Trophoblast cell (in vitro differentiated cells and primary cell): Measurements from ENCODE around the gene PPM1G.

ENCODE experiments used
- DNase-seq, 2 donors: peaks; one replicate each; pipeline ENCODE4 v3.0.0-alpha.2; 2016
- H2AFZ ChIP-seq: 2 replicates; pipeline ENCODE4 v1.6.1; 2013; ENCODE audit warnings: low read length, moderate library complexity, mild to moderate bottlenecking; ENCODE audit not compliant: insufficient read depth, poor library complexity
- H2AK5ac ChIP-seq: 2 replicates; pipeline ENCODE4 v1.6.1; 2013; ENCODE audit warnings: mild to moderate bottlenecking, low read length
- H2BK120ac ChIP-seq: 2 replicates; pipeline ENCODE4 v1.6.1; 2013; ENCODE audit warnings: low read length, mild to moderate bottlenecking, moderate library complexity; ENCODE audit not compliant: insufficient read depth, poor library complexity
- H2BK12ac ChIP-seq: 2 replicates; pipeline ENCODE4 v1.6.1; 2013; ENCODE audit warnings: mild to moderate bottlenecking, low read length, moderate library complexity
- H2BK5ac ChIP-seq: 2 replicates; pipeline ENCODE4 v1.6.1; 2013; ENCODE audit warnings: low read length, low read depth, moderate library complexity, mild to moderate bottlenecking; ENCODE audit not compliant: poor library complexity
- H3K14ac ChIP-seq: 2 replicates; pipeline ENCODE4 v1.6.1; 2013; ENCODE audit warnings: mild to moderate bottlenecking, low read length
- H3K18ac ChIP-seq: 2 replicates; pipeline ENCODE4 v1.6.1; 2013; ENCODE audit warnings: mild to moderate bottlenecking, low read length
- H3K23ac ChIP-seq: 2 replicates; pipeline ENCODE4 v1.6.1; 2013; ENCODE audit warnings: low read length
- H3K27ac ChIP-seq: 2 replicates; pipeline ENCODE4 v1.5.1; 2013; ENCODE audit warnings: low read depth, mild to moderate bottlenecking, inconsistent platforms, low read length, moderate library complexity
- H3K27me3 ChIP-seq: 2 replicates; pipeline ENCODE4 v1.6.1; 2013; ENCODE audit warnings: inconsistent platforms, mild to moderate bottlenecking, low read length, moderate library complexity; ENCODE audit not compliant: insufficient read depth
- H3K36me3 ChIP-seq, 2 experiments: 1 replicate in 1 of 2; 2 replicates in 1 of 2; pipeline ENCODE4 v1.6.1; 2013; ENCODE audit warnings: low read length in 2 of 2, mild to moderate bottlenecking in 2 of 2, moderate library complexity in 1 of 2; ENCODE audit not compliant: insufficient read depth in 2 of 2, control insufficient read depth in 1 of 2
- H3K4ac ChIP-seq: 2 replicates; pipeline ENCODE4 v1.6.1; 2013; ENCODE audit warnings: low read depth, mild to moderate bottlenecking, low read length, moderate library complexity
- H3K4me1 ChIP-seq, 2 experiments: 1 replicate in 1 of 2; 2 replicates in 1 of 2; pipeline ENCODE4 v1.6.1; 2013; ENCODE audit warnings: low read length in 2 of 2, mild to moderate bottlenecking in 2 of 2, moderate library complexity in 1 of 2; ENCODE audit not compliant: insufficient read depth in 2 of 2, control insufficient read depth in 1 of 2
- H3K4me2 ChIP-seq: 2 replicates; pipeline ENCODE4 v1.6.1; 2013; ENCODE audit warnings: inconsistent platforms, mild to moderate bottlenecking, low read length, moderate library complexity
- H3K4me3 ChIP-seq: 2 replicates; pipeline ENCODE4 v1.5.1; 2013; ENCODE audit warnings: mild to moderate bottlenecking, low read depth, low read length, inconsistent platforms
- H3K79me1 ChIP-seq: one replicate; pipeline ENCODE4 v1.6.1; 2013; ENCODE audit warnings: low read length
- H3K79me2 ChIP-seq: 2 replicates; pipeline ENCODE4 v1.6.1; 2013; ENCODE audit warnings: low read length, mild to moderate bottlenecking; ENCODE audit not compliant: control insufficient read depth, insufficient read depth, poor library complexity
- H3K9ac ChIP-seq: 2 replicates; pipeline ENCODE4 v1.6.1; 2013; ENCODE audit warnings: mild to moderate bottlenecking, low read length
- H3K9me3 ChIP-seq: 2 replicates; pipeline ENCODE4 v1.6.1; 2013; ENCODE audit warnings: low read depth, mild to moderate bottlenecking, control low read depth, inconsistent platforms, low read length; ENCODE audit not compliant: insufficient read depth
- H4K12ac ChIP-seq: 2 replicates; pipeline ENCODE4 v1.6.1; 2013; ENCODE audit warnings: low read depth, mild to moderate bottlenecking, low read length, moderate library complexity
- H4K8ac ChIP-seq: 2 replicates; pipeline ENCODE4 v1.6.1; 2013; ENCODE audit warnings: low read depth, mild to moderate bottlenecking, low read length, moderate library complexity
- H4K91ac ChIP-seq: one replicate; pipeline ENCODE4 v1.6.1; 2013; ENCODE audit warnings: low read depth, mild to moderate bottlenecking, low read length, moderate library complexity
- WGBS: extraction: QIAGEN DNeasy Blood & Tissue Kit; methylation state at CpG from one replicate; pipeline ENCODE4 v1.1.7; 2013; ENCODE audit warnings: missing lambda C conversion rate; ENCODE audit not compliant: insufficient read length, insufficient coverage; ENCODE audit errors: extremely low coverage; 5-methylcytosine and 5-hydroxymethylcytosine counted together

Gene PPM1G

DNA sequence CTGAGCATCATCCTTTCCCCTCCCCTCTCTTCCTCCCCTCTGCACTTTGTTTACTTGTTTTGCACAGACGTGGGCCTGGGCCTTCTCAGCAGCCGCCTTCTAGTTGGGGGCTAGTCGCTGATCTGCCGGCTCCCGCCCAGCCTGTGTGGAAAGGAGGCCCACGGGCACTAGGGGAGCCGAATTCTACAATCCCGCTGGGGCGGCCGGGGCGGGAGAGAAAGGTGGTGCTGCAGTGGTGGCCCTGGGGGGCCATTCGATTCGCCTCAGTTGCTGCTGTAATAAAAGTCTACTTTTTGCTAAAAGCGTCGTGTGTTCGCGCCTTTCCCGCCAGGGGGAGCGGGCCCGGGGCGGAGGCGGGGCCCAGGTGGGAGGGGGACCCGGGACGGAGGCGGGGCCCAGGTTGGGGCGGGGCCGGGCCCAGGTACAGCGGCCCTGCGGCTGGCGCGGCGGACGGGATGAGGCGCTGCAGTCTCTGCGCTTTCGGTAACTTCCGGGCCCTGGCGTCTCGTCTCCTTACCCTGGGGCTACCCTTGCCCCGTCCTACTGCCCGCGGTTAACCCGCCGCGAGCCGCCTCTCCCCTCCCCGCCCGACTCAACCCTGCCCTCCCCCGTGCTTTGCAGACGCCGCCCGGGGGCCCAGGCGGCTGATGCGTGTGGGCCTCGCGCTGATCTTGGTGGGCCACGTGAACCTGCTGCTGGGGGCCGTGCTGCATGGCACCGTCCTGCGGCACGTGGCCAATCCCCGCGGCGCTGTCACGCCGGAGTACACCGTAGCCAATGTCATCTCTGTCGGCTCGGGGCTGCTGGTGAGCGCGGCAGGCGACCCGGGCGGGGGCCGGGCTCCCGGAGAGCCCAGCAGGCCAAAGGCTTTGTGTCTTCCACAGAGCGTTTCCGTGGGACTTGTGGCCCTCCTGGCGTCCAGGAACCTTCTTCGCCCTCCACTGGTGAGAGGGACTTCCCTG, 32.8 kb upstream of the PPM1G start, which contains the start of gene KRTCAP3:
Gene KRTCAP3, plus strand, starts transcription at position 424 of the 962 bp plus-strand sequence. Its CDS starts 32 bp downstream, at position 456.
- peak within 1 kb of the TSS; percentile 38 for H3K4ac ChIP-seq
- peak; percentile 79 to 91 for DNase-seq
- no peak within 1 kb of the TSS for H3K23ac ChIP-seq
- H3K18ac ChIP-seq, result peak within 1 kb of the TSS; percentile 93
- peaks cover 6% of the 10 kb centered on the region for H3K79me1 ChIP-seq
- H3K27ac ChIP-seq, result peak within 1 kb of the TSS; percentile 14
- peak within 1 kb of the TSS; percentile 82 for H4K8ac ChIP-seq
- H3K4me1 ChIP-seq, result peaks cover 2 to 12% of the 10 kb centered on the region in 2 experiments
- H4K91ac ChIP-seq, result peak within 1 kb of the TSS; percentile 72
- H3K9me3 ChIP-seq, result no peaks in the 10 kb centered on the region
- H2AFZ ChIP-seq, result peak within 1 kb of the TSS; percentile 92
- peak within 1 kb of the TSS; percentile 46 for H2BK12ac ChIP-seq
- H3K14ac ChIP-seq, result peak within 1 kb of the TSS; percentile 94
- H3K79me2 ChIP-seq, result peaks cover 3% of the 10 kb centered on the region
- peaks cover 32 to 42% of the 10 kb centered on the region in 2 experiments for H3K36me3 ChIP-seq
- H2BK5ac ChIP-seq, result peak within 1 kb of the TSS; percentile 9
- H2BK120ac ChIP-seq, result peak within 1 kb of the TSS; percentile 21
- peak within 1 kb of the TSS; percentile 72 for H3K4me2 ChIP-seq
- peak within 1 kb of the TSS; percentile 88 for H4K12ac ChIP-seq
- H3K27me3 ChIP-seq, result no peaks in the 10 kb centered on the region
- peak within 1 kb of the TSS; percentile 71 for H3K4me3 ChIP-seq
- H3K9ac ChIP-seq, result peak within 1 kb of the TSS; percentile 10
- WGBS, result no CpG with 5 or more reads among the region's 80 CpGs
- H2AK5ac ChIP-seq, result peak within 1 kb of the TSS; percentile 73

GRCh38 chr2:27441226-27441926, 32.0 kb upstream of the PPM1G start:
- H3K18ac ChIP-seq, result no peak overlapping the region
- no peak overlapping the region for H4K91ac ChIP-seq
- no peak overlapping the region for H2BK5ac ChIP-seq
- H3K27me3 ChIP-seq, result no peaks in the 10 kb centered on the region
- no peak overlapping the region for H2BK120ac ChIP-seq
- no peak overlapping the region for H2AK5ac ChIP-seq
- no peak overlapping the region for H3K23ac ChIP-seq
- H3K4me2 ChIP-seq, result peak overlapping the region; percentile 20
- H3K4me3 ChIP-seq, result no peak overlapping the region
- no peak overlapping the region for H4K12ac ChIP-seq
- no peak for DNase-seq
- no CpG with 5 or more reads among the region's 10 CpGs for WGBS
- H2BK12ac ChIP-seq, result no peak overlapping the region
- no peak overlapping the region for H3K14ac ChIP-seq
- H3K79me2 ChIP-seq, result peaks cover 3% of the 10 kb centered on the region
- no peak overlapping the region for H4K8ac ChIP-seq
- H3K4me1 ChIP-seq, result peaks cover 2 to 12% of the 10 kb centered on the region in 2 experiments
- H3K4ac ChIP-seq, result no peak overlapping the region
- peaks cover 34 to 50% of the 10 kb centered on the region in 2 experiments for H3K36me3 ChIP-seq
- no peak overlapping the region for H3K27ac ChIP-seq
- no peak overlapping the region for H3K9ac ChIP-seq
- no peaks in the 10 kb centered on the region for H3K9me3 ChIP-seq
- no peak overlapping the region for H2AFZ ChIP-seq
- peaks cover 6% of the 10 kb centered on the region for H3K79me1 ChIP-seq

DNA sequence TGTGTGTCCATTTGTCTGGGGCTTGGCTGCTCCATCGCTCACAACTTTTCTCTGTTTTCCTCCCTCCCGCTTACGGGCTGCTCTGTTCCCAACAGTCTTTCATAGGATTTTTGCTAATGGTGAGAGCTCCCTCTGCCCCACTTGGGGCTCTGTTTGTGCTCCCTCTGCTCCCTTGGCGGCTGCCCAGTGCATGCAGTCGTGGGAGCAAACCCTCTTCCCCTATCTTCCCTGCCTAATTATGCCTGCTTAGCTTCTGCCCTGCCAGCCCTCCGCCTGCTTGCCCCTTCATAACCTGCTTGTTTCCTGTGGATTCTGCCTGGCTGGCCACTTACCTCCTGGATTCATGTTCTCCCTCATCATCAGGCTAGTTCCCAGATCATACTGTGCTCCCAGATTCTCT, 26.2 kb upstream of the PPM1G start:
- Histone ChIP-seq H3K36me3 (peaks cover 39 to 64% of the 10 kb centered on the region in 2 experiments), H3K14ac (no peak overlapping the region), H3K27ac (no peak overlapping the region), H3K9me3 (peaks cover 2% of the 10 kb centered on the region), H3K9ac (no peak overlapping the region), H3K23ac (no peak overlapping the region), H3K4me1 (peaks cover under 1 to 3% of the 10 kb centered on the region in 2 experiments), H4K91ac (no peak overlapping the region), H3K79me2 (peaks cover 2% of the 10 kb centered on the region), H2AK5ac (no peak overlapping the region), H3K79me1 (no peaks in the 10 kb centered on the region), H3K18ac (no peak overlapping the region), H2BK120ac (no peak overlapping the region), H2AFZ (no peak overlapping the region), H4K12ac (no peak overlapping the region), H2BK5ac (no peak overlapping the region), H2BK12ac (no peak overlapping the region), H3K4me3 (no peak overlapping the region), H3K4me2 (no peak overlapping the region), H3K4ac (no peak overlapping the region), H3K27me3 (no peaks in the 10 kb centered on the region), H4K8ac (no peak overlapping the region)
- WGBS, result no CpG with 5 or more reads among the region's 6 CpGs
- DNase-seq, result no peak

DNA sequence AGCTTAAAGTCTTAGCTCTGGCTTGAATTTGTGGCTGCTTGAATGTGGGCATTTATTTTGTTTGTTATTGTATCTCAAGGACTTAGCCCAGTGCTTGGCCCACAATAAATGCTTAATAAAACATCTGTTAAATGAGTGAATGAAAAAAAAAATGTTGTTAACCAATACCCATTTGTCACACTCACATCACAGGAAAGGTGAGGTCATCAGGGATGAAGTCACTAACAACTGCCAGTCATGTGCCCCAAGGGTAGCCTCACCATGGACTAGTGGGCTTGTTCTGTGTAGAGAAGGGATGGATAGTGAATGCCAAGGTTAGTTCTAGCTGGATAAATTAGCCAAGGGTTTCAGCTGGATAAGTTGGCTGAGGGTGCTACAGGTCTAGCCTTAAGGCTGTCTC, 22.0 kb upstream of the PPM1G start:
- H4K91ac ChIP-seq, result no peak overlapping the region
- H3K9me3 ChIP-seq, result peaks cover 2% of the 10 kb centered on the region
- peaks cover 3% of the 10 kb centered on the region in 2 experiments for H3K4me1 ChIP-seq
- no peak overlapping the region for H3K18ac ChIP-seq
- H4K12ac ChIP-seq, result no peak overlapping the region
- H2AFZ ChIP-seq, result no peak overlapping the region
- H4K8ac ChIP-seq, result no peak overlapping the region
- no peak overlapping the region for H3K4me3 ChIP-seq
- H3K9ac ChIP-seq, result no peak overlapping the region
- H3K4ac ChIP-seq, result peak overlapping the region; percentile 87
- no peak overlapping the region for H3K14ac ChIP-seq
- H3K27me3 ChIP-seq, result no peaks in the 10 kb centered on the region
- peaks cover 19 to 32% of the 10 kb centered on the region in 2 experiments for H3K36me3 ChIP-seq
- H2BK5ac ChIP-seq, result no peak overlapping the region
- H2BK120ac ChIP-seq, result no peak overlapping the region
- no peak overlapping the region for H3K4me2 ChIP-seq
- H2AK5ac ChIP-seq, result no peak overlapping the region
- H3K23ac ChIP-seq, result no peak overlapping the region
- peak; percentile 47 to 71 for DNase-seq
- H2BK12ac ChIP-seq, result no peak overlapping the region
- H3K27ac ChIP-seq, result no peak overlapping the region
- H3K79me1 ChIP-seq, result peaks cover 7% of the 10 kb centered on the region
- H3K79me2 ChIP-seq, result peaks cover 20% of the 10 kb centered on the region
